Mucosa of stomach (tissue), 1 donor: Measurements from ENCODE around the gene NUP153.

ENCODE experiments used
- H3K27me3 ChIP-seq: one replicate; pipeline ENCODE4 v1.7.0; 2013; ENCODE audit warnings: mild to moderate bottlenecking, low read length; ENCODE audit not compliant: control insufficient read depth, insufficient read depth
- H3K36me3 ChIP-seq: one replicate; pipeline ENCODE4 v1.7.0; 2013; ENCODE audit warnings: low read length; ENCODE audit not compliant: control insufficient read depth, insufficient read depth
- H3K4me1 ChIP-seq: one replicate; pipeline ENCODE4 v1.7.0; 2013; ENCODE audit warnings: mild to moderate bottlenecking, low read length; ENCODE audit not compliant: control insufficient read depth, insufficient read depth
- H3K4me3 ChIP-seq: one replicate; pipeline ENCODE4 v1.7.0; 2013; ENCODE audit warnings: low read length
- H3K9ac ChIP-seq: one replicate; pipeline ENCODE4 v1.7.0; 2013; ENCODE audit warnings: mild to moderate bottlenecking, low read length, moderate library complexity
- H3K9me3 ChIP-seq: one replicate; pipeline ENCODE4 v1.7.0; 2013; ENCODE audit warnings: mild to moderate bottlenecking, low read length, moderate library complexity; ENCODE audit not compliant: control insufficient read depth
- donor health status: Pancreatic carcinoma.

NUP153 gene

DNA sequence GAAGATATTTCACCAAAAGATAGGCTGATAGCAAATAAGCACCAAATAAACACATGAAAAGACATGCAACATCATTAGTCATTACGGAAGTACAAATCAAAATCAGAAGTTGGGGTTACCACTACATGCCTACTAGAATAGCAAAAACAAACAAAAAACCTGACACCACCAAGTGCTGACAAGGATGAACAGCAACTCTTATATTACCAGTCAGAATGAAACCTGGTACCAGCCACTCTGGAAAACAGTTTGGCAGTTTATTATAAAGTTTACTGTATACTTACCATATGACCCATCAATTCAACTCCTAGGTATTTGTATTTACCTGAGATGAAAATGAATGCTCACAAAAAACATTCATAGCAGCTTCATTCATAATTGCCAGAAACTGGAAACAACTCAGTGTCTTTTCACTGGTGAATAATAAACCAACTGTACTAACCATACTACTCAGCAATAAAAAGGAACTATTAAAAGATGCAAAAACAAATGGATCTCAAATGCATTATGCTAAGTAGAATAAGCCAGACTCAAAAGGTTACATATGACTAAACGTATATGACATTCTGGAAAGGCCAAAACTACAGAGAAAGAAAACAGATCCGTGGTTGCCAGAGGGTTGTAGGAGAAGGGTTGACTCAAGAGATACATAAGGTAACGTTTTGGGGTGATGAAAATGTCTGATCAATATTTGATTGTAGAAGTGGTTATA is 33.0 kb downstream of the NUP153 start:
- H3K9ac ChIP-seq: no peak overlapping the region
- H3K9me3 ChIP-seq: no peaks in the 10 kb centered on the region
- H3K27me3 ChIP-seq: no peaks in the 10 kb centered on the region
- H3K4me1 ChIP-seq: no peaks in the 10 kb centered on the region
- peaks cover 3% of the 10 kb centered on the region for H3K36me3 ChIP-seq
- no peak overlapping the region for H3K4me3 ChIP-seq

DNA sequence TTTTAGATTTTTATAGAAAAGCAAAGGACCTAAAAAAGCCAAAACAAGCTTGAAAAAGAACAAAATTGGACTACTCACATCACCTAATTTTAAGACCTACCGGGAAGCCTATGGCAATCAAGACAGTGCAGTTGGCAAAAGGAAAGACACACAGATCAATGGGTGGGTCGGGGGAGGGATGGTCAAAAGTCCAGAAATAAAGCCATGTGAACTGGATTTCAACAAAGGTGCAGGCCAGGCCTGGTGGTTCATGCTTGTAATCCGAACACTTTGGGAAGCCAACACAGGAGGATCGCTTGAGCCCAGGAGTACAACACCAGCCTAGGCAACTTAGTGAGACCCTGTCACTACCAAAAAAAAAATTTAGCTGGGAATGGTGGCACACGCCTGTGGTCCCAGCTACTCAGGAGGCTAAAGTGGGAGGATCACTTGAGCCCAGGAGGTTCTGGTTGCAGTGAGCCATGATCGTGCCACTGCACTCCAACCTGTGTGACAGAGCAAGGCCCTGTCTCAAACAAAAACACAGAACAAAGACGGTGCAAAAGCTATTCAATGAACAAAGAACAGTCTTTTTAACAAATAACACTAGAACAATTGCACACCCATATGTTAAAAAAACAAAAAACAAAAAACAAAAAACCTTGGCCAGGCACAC is 34.5 kb downstream of the NUP153 start:
- Histone ChIP-seq H3K4me3 (no peak overlapping the region), H3K36me3 (peaks cover 3% of the 10 kb centered on the region), H3K9ac (no peak overlapping the region), H3K4me1 (no peaks in the 10 kb centered on the region), H3K27me3 (no peaks in the 10 kb centered on the region), H3K9me3 (no peaks in the 10 kb centered on the region)

DNA sequence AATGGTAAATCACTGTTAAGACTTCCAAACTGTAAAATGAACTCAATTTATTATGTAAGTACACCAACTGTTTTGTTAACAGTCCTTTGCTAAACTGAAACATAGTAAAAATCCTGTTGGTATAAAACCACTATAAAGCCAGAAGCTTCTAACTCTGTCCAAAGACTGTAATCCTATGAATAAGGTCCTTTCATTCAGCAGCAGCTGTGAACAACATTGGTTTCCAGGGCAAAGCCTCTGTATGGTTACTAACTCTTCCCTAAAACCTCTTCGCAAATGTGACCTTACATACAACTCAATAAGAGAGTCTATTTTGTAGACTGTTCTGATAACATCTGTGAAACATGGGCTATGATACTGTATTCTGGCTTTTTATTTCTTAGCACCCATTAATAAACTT is 40.1 kb downstream of the NUP153 start:
- Histone ChIP-seq H3K27me3 (no peaks in the 10 kb centered on the region), H3K9me3 (no peaks in the 10 kb centered on the region), H3K36me3 (no peaks in the 10 kb centered on the region), H3K9ac (no peak overlapping the region), H3K4me1 (no peaks in the 10 kb centered on the region), H3K4me3 (no peak overlapping the region)

DNA sequence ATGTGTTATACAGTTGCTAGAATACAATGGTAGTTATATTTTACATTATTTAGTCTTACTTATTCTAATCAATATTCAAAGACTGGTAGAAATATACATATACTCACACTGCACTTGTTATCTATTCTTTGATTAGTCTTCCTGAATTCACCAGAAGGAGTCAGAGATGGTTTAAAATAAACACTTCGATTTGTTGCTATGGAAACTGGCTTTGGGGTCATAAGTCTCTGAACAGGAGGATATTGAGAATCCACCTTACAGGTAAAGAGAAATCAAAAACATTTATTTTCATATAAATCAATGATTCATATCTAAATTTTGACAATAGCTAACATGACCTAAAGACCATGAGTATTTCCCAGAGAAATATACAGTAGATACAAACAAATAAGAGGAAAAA is 41.6 kb downstream of the NUP153 start:
- Histone ChIP-seq H3K9me3 (no peaks in the 10 kb centered on the region), H3K4me1 (no peaks in the 10 kb centered on the region), H3K36me3 (no peaks in the 10 kb centered on the region), H3K4me3 (no peak overlapping the region), H3K9ac (no peak overlapping the region), H3K27me3 (no peaks in the 10 kb centered on the region)

DNA sequence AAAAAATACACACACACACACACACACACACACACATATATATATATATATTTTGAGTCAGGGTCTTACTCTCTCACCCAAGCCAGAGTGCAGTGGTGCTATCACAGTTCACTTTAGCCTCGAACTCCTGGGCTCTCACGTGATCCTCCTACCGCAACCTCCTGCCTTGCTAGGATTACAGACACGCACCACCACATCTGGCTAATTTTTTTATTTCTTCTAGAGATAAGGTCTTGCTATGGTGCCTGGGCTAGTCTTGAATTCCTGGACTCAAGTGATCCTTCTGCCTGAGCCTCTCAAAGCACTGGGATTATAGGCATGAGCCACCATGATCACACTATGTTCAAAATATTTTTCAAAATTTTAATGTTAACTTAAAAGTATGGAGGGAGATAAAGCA is 43.5 kb downstream of the NUP153 start:
- Histone ChIP-seq H3K36me3 (no peaks in the 10 kb centered on the region), H3K27me3 (no peaks in the 10 kb centered on the region), H3K4me3 (no peak overlapping the region), H3K4me1 (no peaks in the 10 kb centered on the region), H3K9me3 (no peaks in the 10 kb centered on the region), H3K9ac (no peak overlapping the region)

DNA sequence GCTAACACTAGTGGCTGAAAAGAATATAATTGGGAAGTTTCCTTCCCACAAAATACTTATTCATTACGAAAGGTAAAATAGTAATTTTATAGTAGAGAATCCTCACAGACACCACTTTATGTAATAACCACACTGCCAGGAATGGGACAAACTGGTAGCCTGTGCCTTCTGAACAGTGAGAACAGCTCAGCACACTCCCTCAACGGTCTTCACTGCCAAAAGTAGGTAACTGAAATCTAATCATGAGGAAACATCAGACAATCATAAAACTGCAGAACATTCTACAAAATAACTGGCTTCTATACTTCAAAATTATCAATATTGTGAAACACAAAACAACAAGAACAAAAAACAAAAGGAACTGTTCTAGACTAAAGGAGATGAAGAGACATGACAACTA is 44.1 kb downstream of the NUP153 start:
- no peaks in the 10 kb centered on the region for H3K27me3 ChIP-seq
- H3K4me3 ChIP-seq: no peak overlapping the region
- no peak overlapping the region for H3K9ac ChIP-seq
- H3K36me3 ChIP-seq: no peaks in the 10 kb centered on the region
- H3K9me3 ChIP-seq: no peaks in the 10 kb centered on the region
- no peaks in the 10 kb centered on the region for H3K4me1 ChIP-seq

DNA sequence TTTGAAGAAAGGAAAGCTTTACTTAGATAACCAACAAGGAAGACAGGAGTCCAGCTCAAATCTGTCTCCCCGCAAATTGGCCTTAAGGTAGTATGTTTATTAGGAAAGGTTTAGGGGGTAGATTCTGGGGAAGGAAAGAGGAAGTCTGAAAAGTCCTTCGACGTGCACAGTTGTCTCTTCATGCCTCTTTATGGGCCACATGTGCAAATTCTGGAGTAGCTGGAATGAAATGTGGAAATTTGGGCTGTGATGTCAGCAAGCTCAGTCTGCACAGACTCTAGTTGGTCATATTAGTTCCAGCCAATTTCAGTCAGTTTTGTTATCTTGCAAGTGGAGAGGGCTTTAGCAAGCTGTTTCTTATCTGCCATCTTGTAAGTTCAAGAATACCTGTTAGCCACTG is 50.1 kb downstream of the NUP153 start:
- Histone ChIP-seq H3K27me3 (no peaks in the 10 kb centered on the region), H3K36me3 (no peaks in the 10 kb centered on the region), H3K9ac (no peak overlapping the region), H3K9me3 (no peaks in the 10 kb centered on the region), H3K4me1 (no peaks in the 10 kb centered on the region), H3K4me3 (no peak overlapping the region)

DNA sequence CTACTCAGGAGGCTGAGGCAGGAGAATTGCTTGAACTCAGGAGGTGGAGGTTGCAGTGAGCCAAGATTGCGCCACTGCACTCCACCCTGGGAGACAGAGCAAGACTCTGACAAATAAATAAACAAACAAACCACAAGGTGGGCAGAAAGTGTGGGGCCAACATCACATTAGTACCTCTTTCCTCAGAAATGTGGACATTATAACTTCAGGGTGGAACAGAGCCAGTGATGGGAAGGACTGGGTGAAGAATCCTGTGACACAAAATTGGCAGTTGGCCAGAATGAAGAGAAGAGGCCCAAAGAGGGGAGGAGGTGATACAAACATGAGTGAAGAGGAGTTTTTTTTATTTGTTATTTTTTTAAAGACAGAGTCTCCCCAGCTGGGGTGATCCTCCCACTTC is 50.6 kb downstream of the NUP153 start:
- H3K4me1 ChIP-seq: no peaks in the 10 kb centered on the region
- no peaks in the 10 kb centered on the region for H3K36me3 ChIP-seq

DNA sequence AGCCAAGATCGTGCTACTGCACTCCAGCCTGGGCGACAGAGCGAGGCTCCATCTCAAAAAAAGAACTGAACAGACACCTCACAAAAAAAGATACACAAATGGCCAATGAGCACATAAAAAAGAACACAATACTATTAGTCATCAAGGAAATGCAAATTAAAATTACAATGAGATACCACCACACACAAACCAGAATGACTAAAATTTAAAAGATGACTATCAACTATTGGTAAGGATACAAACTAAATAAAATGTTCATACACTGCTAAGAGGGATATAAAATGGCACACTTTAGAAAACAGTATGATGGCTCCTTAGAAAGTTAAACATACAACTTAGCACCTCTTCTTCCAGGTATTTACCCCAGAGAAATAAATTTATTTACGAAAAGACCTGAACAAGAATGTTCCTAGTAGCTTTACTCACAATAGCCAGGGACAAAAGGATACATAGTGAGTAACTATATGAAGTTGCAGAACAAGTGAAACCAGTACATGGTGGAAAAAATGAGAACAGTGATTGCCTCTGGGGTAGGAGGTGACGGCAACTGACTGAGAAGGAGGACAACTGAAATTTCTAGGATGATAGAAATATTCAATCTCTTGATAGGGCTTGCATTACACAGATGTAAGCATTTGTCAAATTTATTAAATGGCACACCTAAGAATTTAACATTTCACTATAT is 53.4 kb downstream of the NUP153 start:
- H3K9ac ChIP-seq: no peak overlapping the region
- H3K4me1 ChIP-seq: no peaks in the 10 kb centered on the region
- H3K27me3 ChIP-seq: no peaks in the 10 kb centered on the region
- H3K4me3 ChIP-seq: no peak overlapping the region
- no peaks in the 10 kb centered on the region for H3K9me3 ChIP-seq
- H3K36me3 ChIP-seq: no peaks in the 10 kb centered on the region

More for the DNA sequence above, 50.6 kb downstream of the NUP153 start:
- Histone ChIP-seq H3K4me3 (no peak overlapping the region), H3K9me3 (no peaks in the 10 kb centered on the region), H3K9ac (no peak overlapping the region), H3K27me3 (no peaks in the 10 kb centered on the region)

DNA sequence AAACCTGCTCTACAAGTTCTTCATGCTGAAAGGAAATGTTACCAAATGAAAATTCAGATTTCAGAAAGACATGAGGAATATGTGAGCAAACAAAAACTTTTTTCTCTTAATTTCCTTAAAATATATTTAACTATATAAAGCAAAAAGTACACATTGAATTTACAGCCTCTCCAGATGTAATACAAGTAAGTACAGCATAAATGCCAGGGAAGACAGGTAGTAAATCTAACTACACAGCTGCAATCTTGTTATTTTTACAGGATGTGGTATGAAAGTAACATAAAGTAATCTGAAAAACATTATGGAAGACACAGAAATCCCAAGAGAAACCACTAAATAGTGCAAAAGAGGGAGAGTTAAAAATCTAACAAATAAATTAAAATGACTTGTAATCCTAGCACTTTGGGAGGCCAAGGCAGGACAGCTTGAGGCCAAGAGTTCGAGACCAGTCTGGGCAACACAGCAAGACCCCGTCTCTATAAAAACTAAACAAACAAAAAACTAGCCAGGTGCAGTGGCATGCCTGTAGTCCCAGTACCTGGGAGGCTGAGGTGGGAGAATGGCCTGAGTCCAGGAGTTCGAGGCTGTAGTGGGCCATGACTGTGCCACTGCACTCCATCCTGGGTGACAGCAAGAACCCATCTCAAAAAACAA is 55.9 kb downstream of the NUP153 start:
- Histone ChIP-seq H3K4me3 (no peak overlapping the region), H3K4me1 (no peaks in the 10 kb centered on the region), H3K36me3 (no peaks in the 10 kb centered on the region), H3K27me3 (no peaks in the 10 kb centered on the region), H3K9ac (no peak overlapping the region), H3K9me3 (no peaks in the 10 kb centered on the region)

DNA sequence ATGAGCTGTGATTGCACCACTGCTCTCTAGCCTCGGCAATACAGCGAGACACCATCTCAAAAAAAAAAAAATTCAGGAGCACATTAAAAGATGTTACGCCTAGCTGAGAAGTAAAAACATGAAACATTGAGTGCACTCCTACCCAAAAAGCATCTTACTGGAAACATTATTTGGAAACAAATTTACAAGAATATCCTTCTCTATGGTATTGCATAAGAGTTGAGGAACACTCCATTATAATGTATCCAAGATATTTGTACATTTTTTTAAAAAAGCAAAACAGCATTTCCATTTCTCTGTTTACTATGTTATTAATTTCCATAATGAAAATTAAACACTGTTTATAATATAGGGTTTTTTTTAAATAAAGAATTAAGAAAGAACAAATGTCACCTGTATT is 58.0 kb downstream of the NUP153 start:
- Histone ChIP-seq H3K4me3 (no peak overlapping the region), H3K27me3 (no peaks in the 10 kb centered on the region), H3K4me1 (no peaks in the 10 kb centered on the region), H3K9ac (no peak overlapping the region), H3K9me3 (no peaks in the 10 kb centered on the region), H3K36me3 (no peaks in the 10 kb centered on the region)

DNA sequence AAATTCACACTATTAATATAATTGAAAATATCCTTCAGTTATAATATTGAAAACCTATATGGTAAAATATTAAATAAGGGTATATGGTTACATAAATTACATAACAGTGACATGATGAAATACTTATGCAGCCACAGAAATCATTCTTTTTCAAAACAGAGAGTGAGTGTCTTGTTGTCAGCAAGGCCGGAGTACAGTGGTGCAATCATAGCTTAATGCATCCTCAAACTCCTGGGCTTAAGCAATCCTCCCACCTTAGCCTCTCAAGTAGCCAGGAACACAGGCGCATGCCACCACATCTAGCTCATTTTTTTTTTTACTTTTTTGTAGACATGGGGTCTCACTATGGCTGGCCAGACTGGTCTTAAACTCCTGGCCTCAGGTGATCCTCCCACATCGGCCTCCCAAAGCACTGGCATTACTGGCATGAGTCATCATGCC is 66.2 kb downstream of the NUP153 start:
- Histone ChIP-seq H3K9me3 (no peaks in the 10 kb centered on the region), H3K27me3 (no peaks in the 10 kb centered on the region), H3K9ac (no peak overlapping the region), H3K4me3 (no peak overlapping the region), H3K36me3 (peaks cover 6% of the 10 kb centered on the region), H3K4me1 (no peaks in the 10 kb centered on the region)
